Measurements from ENCODE around the gene SMIM12. TPM values are rescaled to one million over a fixed set of nuclear protein-coding genes. Genes with fewer than 3 reads are reported as not detected.
A peak's percentile ranks its signal among the peaks of the same experiment; 100 is the strongest.
"Not testable (repeated sequence)": the region's sequence is repeated elsewhere in the genome, so short reads cannot be mapped to it uniquely, and the experiment has no call there.

Gene SMIM12
- total RNA-seq, 1 donor from 2014 or later: 39.6 TPM

- Mint-ChIP-seq H3K4me3 (ENCODE audit: unreplicated experiment) (no peak overlapping the region), H3K9me3 (ENCODE audit: unreplicated experiment) (peaks cover 13% of the 10 kb centered on the region), H3K36me3 (ENCODE audit: unreplicated experiment) (no peaks in the 10 kb centered on the region), H3K27ac (ENCODE audit: unreplicated experiment) (no peak overlapping the region), H3K4me1 (ENCODE audit: unreplicated experiment) (no peaks in the 10 kb centered on the region), H3K27me3 (ENCODE audit: unreplicated experiment) (peaks cover 2% of the 10 kb centered on the region)
- no peak for TF ChIP-seq CTCF (IDR thresholded peaks at IDR 0.05)
- DNase-seq (ENCODE audit: extremely low spot score, unreplicated experiment): no peak
Observed at GRCh38 chr1:34822202-34822601, 37.3 kb downstream of the SMIM12 start.

GRCh38 chr1:34818862-34819261, 40.7 kb downstream of the SMIM12 start:
- not testable (repeated sequence) for H3K4me1 Mint-ChIP-seq (ENCODE audit: unreplicated experiment); H3K27me3 Mint-ChIP-seq (ENCODE audit: unreplicated experiment); H3K36me3 Mint-ChIP-seq (ENCODE audit: unreplicated experiment); H3K4me3 Mint-ChIP-seq (ENCODE audit: unreplicated experiment); H3K27ac Mint-ChIP-seq (ENCODE audit: unreplicated experiment); H3K9me3 Mint-ChIP-seq (ENCODE audit: unreplicated experiment); DNase-seq (ENCODE audit: extremely low spot score, unreplicated experiment)

GRCh38 chr1:34816778-34817177, 42.8 kb downstream of the SMIM12 start:
- H3K27me3 Mint-ChIP-seq (ENCODE audit: unreplicated experiment): peaks cover 2% of the 10 kb centered on the region
- no peak overlapping the region for H3K4me3 Mint-ChIP-seq (ENCODE audit: unreplicated experiment)
- no peak overlapping the region for H3K27ac Mint-ChIP-seq (ENCODE audit: unreplicated experiment)

GRCh38 chr1:34816332-34816731, 43.2 kb downstream of the SMIM12 start:
- Mint-ChIP-seq H3K27ac (ENCODE audit: unreplicated experiment) (no peak overlapping the region), H3K36me3 (ENCODE audit: unreplicated experiment) (no peaks in the 10 kb centered on the region)
- DNase-seq (ENCODE audit: extremely low spot score, unreplicated experiment): no peak

More at GRCh38 chr1:34816778-34817177, 42.8 kb downstream of the SMIM12 start:
- Mint-ChIP-seq H3K9me3 (ENCODE audit: unreplicated experiment) (peaks cover 6% of the 10 kb centered on the region), H3K36me3 (ENCODE audit: unreplicated experiment) (no peaks in the 10 kb centered on the region), H3K4me1 (ENCODE audit: unreplicated experiment) (peaks cover 8% of the 10 kb centered on the region)
- DNase-seq (ENCODE audit: extremely low spot score, unreplicated experiment): peak; percentile 7
- TF ChIP-seq CTCF (IDR thresholded peaks at IDR 0.05): no peak

GRCh38 chr1:34810781-34811180, 48.8 kb downstream of the SMIM12 start:
- peak; percentile 15 for DNase-seq (ENCODE audit: extremely low spot score, unreplicated experiment)
- H3K27me3 Mint-ChIP-seq (ENCODE audit: unreplicated experiment); H3K36me3 Mint-ChIP-seq (ENCODE audit: unreplicated experiment): not testable (repeated sequence)

More at GRCh38 chr1:34816332-34816731, 43.2 kb downstream of the SMIM12 start:
- no peak for TF ChIP-seq CTCF (IDR thresholded peaks at IDR 0.05)
- Mint-ChIP-seq H3K4me3 (ENCODE audit: unreplicated experiment) (no peak overlapping the region), H3K4me1 (ENCODE audit: unreplicated experiment) (peaks cover 8% of the 10 kb centered on the region), H3K27me3 (ENCODE audit: unreplicated experiment) (peaks cover 2% of the 10 kb centered on the region), H3K9me3 (ENCODE audit: unreplicated experiment) (peaks cover 6% of the 10 kb centered on the region)

GRCh38 chr1:34808051-34808810, 51.3 kb downstream of the SMIM12 start:
- TF ChIP-seq CTCF (IDR thresholded peaks at IDR 0.05): no peak

More at GRCh38 chr1:34810781-34811180, 48.8 kb downstream of the SMIM12 start:
- not testable (repeated sequence) for H3K27ac Mint-ChIP-seq (ENCODE audit: unreplicated experiment); H3K4me1 Mint-ChIP-seq (ENCODE audit: unreplicated experiment); H3K4me3 Mint-ChIP-seq (ENCODE audit: unreplicated experiment); H3K9me3 Mint-ChIP-seq (ENCODE audit: unreplicated experiment)

More at GRCh38 chr1:34808051-34808810, 51.3 kb downstream of the SMIM12 start:
- Mint-ChIP-seq H3K36me3 (ENCODE audit: unreplicated experiment) (no peaks in the 10 kb centered on the region), H3K27ac (ENCODE audit: unreplicated experiment) (no peak overlapping the region), H3K9me3 (ENCODE audit: unreplicated experiment) (peaks cover 4% of the 10 kb centered on the region), H3K27me3 (ENCODE audit: unreplicated experiment) (peaks cover 3% of the 10 kb centered on the region), H3K4me3 (ENCODE audit: unreplicated experiment) (no peak overlapping the region), H3K4me1 (ENCODE audit: unreplicated experiment) (no peaks in the 10 kb centered on the region)
- DNase-seq (ENCODE audit: extremely low spot score, unreplicated experiment): peak; percentile 59
